GM18508 (cell line): Measurements from ENCODE around the gene BCL6.
A peak's percentile ranks its signal among the peaks of the same experiment; 100 is the strongest.

ENCODE experiments used
- ATAC-seq: cut with Tn5 transposase; IDR thresholded peaks from one replicate; pipeline ENCODE4 v1.9.1; 2021; ENCODE audit warnings: moderate number of reproducible peaks; ENCODE audit not compliant: insufficient read depth, unreplicated experiment

Gene BCL6

DNA sequence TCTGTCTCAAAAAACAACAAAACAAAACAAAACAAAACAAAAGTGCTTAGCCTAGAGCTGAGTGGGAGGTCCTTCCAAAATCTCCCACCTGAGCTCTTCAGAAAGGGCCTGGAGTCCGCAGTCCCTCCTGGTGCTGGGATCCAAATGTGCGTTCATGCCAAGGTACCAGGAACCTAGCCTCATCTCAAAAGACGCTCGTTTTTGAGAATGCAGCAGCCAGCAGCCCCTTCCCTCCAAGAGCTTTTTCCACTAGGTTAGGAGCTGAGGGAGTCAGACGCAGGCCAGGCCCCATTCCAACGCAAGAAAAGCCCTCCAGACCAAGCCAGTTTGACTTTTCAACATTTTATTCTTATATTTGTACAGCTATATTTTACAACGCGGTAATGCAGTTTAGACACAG lies 24.2 kb downstream of the BCL6 start:
- no peak for ATAC-seq

DNA sequence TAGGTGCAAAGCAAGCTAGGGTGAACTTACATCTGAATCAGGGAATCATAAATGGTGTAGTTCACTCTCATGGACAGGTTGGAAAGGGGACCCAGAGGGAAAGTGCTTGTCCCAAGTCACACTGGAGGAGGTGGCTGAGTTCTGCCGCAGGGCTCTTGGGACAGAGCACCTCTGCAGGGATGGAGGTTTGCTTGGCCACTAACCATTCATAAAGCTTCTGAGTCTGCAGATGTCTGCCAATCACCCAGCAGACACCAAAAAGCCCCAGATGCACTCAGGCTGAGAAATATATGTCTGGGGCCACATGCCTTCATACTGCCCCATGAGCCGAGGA lies 25.0 kb downstream of the BCL6 start:
- ATAC-seq = no peak

DNA sequence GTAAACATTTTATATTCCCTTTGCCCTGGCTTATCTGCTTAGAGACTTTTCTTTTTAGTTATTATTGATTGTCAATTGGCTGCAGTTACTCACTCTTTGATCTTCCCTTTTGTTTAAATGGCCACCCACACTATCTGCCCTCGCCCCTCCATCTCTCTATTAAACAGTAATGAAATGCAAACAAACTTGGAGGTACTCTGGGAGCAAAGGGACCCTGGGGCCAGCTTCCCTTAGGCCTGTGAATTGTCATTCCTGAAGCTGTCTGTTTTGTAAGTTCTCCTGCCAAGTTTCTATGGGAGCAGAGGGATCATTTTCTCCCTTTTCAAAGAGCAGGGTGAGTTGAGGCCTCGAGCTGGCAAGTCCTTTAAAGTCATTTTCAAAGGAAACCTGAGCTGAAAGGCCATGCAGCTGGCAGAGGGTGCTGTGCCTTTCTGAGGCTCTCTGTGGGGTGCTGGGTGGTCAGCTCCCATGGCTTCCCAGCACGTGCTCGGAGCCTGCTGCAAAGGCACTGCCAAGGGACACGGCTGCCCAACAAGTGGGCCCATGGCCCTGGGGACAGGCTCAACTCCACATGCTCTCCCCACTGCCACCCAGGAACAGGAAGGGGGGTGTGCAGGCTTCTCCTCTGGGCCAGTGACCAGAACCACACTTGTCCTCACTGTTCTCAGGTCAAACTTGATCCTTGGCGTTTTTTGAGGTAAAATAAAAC lies 25.5 kb downstream of the BCL6 start:
- no peak for ATAC-seq

DNA sequence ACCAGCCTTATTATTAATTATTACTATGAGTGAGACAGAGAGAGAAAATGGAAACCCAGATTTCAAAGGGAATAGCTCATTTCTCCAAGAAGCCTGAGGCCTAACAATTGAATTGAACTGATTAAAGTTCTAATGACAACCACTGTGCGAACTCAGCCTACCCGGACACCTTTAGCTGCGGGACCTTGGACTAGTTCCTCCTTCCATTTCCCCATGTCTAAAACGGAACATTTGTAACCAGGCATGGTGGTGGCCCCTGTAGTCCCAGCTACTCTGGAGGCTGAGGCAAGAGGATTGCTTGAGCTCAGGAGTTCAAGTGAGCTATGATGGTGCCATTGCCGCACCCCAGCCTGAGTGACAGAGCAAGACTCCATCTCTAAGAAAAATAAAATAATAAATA lies 26.5 kb downstream of the BCL6 start:
- ATAC-seq = no peak

DNA sequence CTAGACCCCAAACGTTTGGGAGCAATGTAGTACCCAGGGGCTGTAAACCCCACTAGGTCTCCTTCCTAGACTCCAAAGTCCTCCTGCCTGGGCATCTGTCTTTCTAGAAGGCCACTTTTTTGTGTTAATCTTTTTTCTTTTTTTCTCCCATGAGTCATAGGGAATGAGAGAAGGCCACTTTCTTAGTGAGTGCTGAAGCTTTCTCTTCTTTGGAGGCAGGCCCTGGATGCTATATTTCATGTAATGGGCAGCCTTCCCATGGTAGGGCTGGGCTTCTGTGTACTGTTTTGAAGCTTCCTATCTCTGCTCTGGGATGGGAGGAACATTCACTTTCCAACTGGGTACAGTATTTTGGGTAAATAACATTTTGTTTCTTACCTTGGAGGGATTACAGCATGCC lies 27.7 kb downstream of the BCL6 start:
- no peak for ATAC-seq

DNA sequence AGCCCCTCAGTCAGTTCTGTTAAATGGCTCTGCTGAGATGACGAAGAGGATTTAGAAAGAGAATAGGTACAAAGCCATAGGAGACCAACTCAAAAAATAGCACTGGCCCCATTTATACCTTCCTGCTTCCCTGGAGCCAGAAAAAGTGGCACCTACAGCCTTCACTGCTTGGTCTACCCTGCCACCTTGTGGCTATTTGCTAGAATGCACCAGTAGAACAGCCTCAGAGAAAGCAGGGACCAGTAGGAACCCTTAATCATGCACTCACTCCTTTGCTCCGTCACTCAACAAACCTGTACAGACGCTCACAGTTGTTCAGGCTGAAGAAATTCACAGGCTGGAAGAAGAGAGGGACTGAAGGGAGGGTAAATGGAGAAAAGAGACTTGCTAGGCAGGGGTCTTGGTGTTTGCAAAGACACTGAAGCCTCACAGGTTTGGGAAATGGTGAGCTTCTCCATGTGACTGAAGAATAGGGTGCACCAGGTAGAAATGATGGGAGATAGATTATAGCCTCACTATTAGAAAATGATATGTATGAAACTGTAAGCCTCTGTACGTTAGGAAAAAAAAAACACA lies 30.8 kb downstream of the BCL6 start:
- ATAC-seq = peak; percentile 58

DNA sequence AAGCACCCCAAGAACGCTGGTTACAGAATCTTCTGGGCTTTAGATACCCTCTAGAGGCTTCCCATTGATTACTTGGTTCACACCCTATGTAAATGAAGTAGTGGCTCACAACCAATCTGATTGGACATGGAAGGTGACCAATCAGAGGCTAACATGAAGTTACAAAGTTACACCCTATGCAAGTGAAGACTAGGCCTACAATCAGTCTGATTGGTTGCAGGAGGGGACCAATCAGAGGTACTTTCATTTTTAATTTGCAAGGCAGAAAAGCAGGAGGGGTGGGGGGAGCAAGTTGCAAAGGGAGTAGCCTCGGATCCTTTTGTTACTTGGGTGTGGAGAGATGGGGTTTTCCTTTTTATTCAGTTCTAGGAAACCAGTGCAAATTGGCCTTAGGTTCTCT lies 31.8 kb downstream of the BCL6 start:
- no peak for ATAC-seq

DNA sequence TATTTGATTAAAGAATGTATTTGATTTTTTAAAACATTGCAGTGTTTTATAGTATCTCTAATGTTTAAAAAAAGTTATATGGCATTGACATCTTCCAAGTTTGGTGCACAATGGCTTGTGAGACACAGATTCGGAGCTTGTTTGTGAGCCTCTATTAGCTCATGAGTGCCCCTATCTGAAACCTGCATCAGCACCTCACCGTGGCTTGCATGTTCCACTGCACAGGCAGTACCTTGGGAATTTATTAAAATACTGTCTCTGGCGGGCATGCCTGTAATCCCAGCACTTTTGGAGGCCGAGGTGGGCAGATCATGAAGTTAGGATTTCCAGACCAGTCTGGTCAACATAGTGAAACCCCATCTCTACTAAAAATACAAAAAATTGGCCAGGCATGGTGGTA lies 36.1 kb downstream of the BCL6 start:
- no peak for ATAC-seq

DNA sequence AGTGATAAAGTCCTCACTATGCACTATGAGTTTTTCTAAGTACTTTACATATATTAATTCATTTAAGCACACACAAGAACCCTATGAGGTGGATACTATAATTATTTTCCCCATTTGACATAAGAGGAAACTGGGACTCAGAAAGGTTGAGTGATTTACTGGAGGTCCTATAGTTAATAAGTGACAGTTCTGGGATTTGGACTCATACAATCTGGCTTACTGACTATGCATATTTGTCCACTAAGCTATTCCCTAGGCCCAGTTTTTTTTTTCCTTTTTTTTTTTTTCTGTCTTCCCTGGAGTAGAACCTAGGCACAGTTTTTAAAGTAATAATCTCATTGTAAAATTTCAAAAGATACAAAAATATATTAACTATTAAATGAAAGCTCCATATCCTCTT lies 36.6 kb downstream of the BCL6 start:
- no peak for ATAC-seq

DNA sequence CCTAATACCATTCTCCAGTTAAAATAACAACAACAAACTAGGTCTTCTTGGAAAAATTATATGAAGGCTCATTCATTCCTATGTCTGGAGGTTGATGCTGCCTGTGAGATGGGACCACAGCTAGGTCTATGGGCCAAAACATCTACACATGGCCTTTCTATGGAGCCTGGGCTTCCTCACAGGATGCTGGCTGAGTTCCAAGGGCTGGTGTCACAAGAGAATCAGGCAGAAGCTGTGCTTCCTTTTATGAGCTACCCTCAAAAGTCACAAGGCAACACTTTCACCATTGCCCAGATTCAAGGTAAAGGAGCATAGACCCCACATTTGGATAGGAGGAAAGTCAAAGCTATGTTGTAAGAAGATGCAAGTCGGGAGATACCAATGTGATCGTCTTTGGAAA lies 38.3 kb downstream of the BCL6 start:
- no peak for ATAC-seq

DNA sequence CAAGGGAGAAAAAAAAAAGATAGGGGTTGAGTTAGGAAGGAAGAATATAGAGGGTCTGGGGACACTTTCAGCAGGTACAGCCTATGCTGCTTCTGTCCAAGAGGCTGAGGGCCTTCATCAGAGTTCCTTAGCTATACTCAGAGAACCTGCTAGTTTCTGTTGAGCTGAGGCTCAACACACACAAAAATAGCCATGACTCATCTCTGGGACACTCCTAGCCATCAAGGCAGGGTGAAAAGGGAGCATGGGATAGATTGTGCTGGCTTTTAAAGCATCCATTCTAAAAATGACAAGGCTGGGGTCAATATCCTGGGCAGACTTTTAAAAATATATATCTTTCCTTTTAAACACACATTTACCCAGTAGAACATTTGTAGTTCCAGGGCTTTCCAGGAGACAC lies 40.1 kb downstream of the BCL6 start:
- ATAC-seq = no peak

DNA sequence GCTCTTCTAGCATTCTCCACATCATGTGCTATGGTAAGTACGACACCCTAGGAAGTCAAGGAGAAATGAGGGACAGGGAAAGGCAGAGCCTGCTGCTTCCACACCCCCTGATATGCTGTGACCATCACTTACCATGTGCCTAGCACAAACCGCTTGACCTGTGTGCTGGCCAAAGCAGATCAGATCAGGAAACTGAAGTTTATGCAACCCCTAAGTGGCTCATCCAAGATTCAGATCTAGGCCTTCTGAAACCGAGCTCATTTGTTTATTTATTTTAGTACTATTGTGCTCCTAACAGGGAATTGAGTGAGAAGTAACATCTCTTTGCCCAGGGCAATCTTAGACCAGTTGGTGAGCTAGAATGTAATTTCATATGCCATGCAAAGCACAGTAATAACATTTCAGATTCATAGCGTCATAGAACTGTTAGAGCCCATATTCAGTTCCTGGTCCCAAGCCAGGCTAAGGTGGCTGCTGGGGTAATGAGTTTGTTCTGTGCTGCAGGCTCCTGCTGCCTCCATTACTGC lies 42.7 kb downstream of the BCL6 start, which contains the start of gene RTP2:
Gene RTP2 (minus strand): TSS at position 51 of the 527 bp plus-strand sequence. CDS start 429 bp downstream, outside the sequence.
- ATAC-seq = no peak

DNA sequence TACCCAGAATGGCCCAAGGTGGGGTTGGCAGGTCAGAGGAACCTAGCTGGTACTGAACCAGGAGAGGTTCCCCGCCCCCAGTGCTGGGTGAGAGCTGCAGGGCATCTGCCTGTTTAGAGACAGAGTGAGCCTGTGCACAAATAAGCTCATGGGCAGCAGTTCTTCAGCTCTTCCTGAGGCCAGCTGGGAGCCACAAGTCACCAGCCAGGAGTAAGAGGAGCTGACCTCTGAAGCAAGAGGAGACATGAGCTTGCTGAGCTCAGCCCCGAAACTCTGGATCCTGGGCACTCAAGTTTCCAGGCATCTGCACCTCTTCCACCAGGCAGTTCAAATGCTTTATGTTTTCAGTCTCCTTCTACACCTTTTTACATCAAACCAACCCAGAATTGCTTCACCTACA lies 45.0 kb downstream of the BCL6 start:
- ATAC-seq = no peak

DNA sequence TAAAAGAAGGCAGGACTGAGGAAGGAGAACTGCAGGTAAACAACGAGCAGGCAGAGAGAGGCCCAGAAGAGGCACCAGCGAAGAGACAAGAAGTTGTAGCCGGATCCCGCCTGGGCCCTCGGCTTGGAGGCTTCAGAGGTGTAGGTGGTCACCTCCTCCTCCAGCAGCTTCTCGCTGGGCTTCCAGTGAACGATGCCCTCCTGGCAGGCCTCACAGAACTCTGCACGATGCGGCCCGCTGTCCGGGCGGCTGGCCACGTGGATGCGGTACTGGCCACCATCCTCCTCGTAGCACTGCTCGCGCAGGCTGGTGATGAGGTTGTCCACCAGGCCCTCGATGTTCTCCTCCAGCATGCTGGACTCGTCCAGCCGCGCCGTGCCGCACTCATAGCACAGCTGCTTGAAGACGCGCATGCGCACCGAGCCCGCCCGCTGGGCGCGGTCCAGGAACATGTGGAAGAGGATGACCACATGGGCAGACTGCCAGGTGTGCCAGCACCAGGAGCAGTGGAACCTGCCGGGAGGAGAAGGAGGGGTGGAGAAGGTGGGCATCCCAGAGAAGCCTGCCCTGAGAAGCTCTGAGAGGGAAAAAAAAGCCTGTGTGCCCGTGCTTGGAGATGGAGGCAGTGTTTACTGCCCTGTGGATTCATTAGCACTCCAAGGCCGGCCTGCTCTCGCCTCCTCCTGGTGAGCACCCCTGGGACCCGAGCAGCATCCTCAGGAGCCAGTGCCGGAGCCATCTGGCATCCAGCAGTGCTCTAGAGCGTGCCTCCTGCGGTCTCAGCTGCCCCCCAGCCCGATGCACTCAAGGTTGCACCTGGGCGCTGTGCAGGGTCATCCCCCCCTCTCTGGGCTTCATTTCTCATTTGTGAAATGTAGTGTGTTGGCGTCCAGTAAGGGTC lies 46.5 kb downstream of the BCL6 start:
- no peak for ATAC-seq

DNA sequence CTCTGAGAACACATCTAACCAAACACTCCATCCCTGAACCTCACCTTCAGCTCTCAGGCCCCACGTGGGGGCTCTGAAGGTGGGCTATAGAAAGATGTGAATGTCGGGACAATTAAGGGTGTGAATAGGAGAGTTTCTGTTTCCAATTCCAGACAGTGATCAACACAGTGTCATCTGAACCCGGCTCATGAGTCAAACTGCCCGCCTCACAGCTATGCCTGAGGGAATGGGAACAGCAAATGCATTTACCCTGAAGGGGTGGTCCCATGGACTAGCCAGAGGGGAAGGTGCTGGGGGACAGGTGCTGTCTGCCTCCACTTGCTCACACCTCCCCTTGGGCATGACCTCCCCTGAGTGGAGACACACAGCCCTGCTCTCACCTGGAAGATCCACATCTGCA lies 49.2 kb downstream of the BCL6 start:
- no peak for ATAC-seq

DNA sequence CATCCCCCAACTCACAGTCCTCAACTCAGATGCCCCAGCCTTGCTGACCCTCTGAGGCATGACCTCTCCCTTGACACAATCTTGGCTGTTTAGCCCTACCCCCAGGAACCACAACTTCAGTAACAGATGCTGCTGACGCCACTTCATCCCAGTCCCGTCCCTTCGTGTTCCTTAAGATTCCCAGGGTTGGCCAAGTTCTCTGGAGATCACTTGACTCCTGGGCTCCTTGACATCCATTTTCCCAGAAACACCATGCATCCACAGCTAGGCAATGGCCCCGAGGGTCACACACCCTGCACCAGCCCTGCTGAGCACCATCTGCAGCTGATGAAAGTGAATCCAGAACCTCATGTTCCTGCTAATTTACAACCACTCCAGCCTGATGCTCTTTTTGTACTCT lies 49.8 kb downstream of the BCL6 start:
- no peak for ATAC-seq

DNA sequence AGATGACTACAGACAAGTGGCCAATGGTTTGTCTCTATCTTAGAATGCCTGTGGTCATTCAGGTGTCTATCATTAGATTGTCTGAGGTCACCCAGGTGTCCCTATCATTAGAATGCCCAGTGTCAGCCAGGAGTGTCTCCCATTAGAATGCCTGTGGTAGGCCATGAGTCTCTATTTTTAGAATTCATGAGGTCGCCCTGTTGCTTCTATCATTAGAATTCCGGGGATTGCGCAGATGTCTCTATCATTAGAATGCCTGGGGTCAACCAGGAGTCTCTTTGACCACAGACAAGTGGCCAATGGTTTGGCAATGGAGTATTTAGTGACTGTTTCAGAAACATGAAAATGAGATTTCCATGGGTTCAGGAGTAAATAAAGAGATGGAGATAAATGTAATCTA lies 50.5 kb downstream of the BCL6 start:
- ATAC-seq = no peak

DNA sequence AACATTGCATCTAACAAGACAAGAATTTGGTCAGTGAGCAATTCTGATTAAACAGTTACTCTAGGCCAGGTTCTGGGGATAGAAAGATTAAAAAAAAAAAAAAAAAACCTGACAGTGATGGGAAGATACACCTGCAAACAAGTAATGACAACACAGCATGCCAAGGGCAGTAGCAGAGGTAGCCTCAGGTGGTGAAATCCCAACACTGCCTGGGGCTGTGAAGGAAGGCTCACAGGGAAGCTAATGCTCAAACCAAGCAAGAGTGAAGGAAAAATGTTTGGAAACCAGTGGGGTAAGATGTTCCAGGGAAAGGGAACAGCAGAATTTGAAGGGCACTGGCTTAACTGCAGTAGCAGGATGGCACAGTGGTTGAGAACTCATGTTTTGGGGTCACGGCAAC lies 51.8 kb downstream of the BCL6 start:
- ATAC-seq = no peak

DNA sequence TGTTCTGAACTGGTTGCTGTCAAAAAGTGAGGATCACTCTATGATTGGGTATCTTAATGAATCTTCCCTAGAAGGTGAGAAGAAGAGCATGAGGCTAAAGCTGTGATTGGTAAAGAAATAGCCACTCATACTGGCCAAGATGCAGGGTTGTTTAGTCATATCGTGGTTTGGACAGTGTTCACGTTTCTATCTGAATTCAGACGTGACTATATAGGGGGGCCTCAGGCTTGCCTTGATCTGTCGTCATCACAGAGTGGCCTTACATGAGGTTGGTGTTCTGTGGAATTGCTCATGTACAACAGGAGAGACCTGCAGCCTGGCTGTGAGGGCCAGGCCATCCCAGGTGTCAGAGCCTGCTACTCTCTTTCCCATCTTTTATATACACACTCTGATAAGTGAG lies 55.3 kb downstream of the BCL6 start:
- no peak for ATAC-seq

DNA sequence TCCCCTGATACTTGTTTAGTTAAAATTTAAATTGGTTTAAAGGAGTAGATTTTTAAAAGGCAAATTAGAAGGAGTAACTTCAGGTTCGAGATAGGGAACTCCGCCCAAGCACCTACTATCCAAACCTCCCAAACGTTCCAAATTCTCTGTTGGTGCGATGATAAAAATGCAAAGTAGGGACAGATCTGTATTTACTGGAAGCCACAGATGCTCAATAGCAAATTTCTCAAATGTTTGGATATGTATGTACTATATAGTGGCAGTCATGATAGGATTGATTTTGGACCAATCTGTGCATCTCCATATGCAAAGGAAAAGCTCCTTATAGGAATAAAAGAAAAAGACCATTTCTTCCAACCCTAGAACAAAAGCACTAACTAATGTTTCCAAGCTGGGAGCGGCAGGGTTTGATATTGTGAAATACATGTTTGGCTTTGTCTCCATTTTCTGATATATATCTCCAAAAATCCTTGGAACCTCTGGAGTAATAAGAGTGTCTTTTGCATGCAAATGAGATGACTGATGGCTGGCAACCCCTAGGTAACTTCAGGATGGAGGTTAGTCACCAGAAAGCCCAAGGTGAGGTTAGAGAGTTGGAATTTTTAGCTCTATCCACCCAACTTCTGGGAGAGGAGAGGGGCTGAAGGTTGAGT lies 58.5 kb downstream of the BCL6 start:
- no peak for ATAC-seq

DNA sequence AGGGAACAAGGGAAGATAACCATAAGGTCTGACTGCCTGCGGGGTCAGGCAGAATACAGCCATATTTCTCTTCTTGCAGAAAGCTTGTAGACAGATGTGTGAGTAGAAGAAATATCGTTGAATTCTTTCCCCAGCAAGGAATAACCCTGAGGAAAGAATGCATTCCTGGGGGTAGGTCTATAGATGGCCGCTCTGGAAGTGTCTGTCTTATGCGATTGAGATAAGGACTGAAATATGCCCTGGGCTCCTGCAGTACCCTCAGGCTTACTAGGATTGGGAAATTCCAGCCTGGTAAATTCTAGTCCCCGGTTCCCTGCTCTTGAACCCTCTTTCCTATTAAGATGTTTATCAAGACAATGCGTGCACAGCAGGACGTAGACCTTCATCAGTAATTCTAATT lies 59.3 kb downstream of the BCL6 start:
- no peak for ATAC-seq
